GM23338 (cell line): ENCODE results near the gene C2orf49. TPM values are rescaled to one million over a fixed set of nuclear protein-coding genes. Genes with fewer than 3 reads are reported as not detected.
A peak's percentile ranks its signal among the peaks of the same experiment; 100 is the strongest.

Experiments used
- ATAC-seq: fragments of 200-7000 bp; cut with Tn5 transposase; 3 replicates; pipeline ENCODE4 v1.9.1; 2020
- DNase-seq: peaks from one replicate; pipeline ENCODE4 v3.0.0-alpha.2; 2015; ENCODE audit warnings: low spot score
- H2AFZ ChIP-seq: fragments of 200-600 bp; sonication (generic); 2 replicates; pipeline ENCODE4 v1.8.0; 2016; ENCODE audit warnings: antibody characterized with exemption, mild to moderate bottlenecking, moderate library complexity
- H3F3A ChIP-seq: fragments of 200-600 bp; sonication (generic); replicated peaks from 2 replicates; pipeline ENCODE4 v1.8.0; 2017; ENCODE audit warnings: antibody characterized with exemption, mixed run types, low read depth
- H3K27ac ChIP-seq: fragments of 200-600 bp; sonication (generic); 2 replicates; pipeline ENCODE4 v1.6.1; 2016; ENCODE audit warnings: low read depth
- H3K27me3 ChIP-seq: fragments of 200-600 bp; sonication (generic); 2 replicates; pipeline ENCODE4 v1.8.0; 2016; ENCODE audit warnings: mild to moderate bottlenecking, mixed run types, moderate library complexity; ENCODE audit not compliant: insufficient read depth
- H3K36me3 ChIP-seq: fragments of 200-600 bp; sonication (generic); 2 replicates; pipeline ENCODE4 v1.8.0; 2016; ENCODE audit warnings: mild to moderate bottlenecking; ENCODE audit not compliant: insufficient read depth
- H3K4me1 ChIP-seq: fragments of 200-600 bp; sonication (generic); 2 replicates; pipeline ENCODE4 v1.8.0; 2016; ENCODE audit warnings: mild to moderate bottlenecking, moderate library complexity; ENCODE audit not compliant: insufficient read depth
- H3K4me2 ChIP-seq: fragments of 200-600 bp; sonication (generic); 2 replicates; pipeline ENCODE4 v1.7.1; 2017; ENCODE audit warnings: mixed run types
- H3K4me3 ChIP-seq: fragments of 200-600 bp; sonication (generic); 2 replicates; pipeline ENCODE4 v1.6.1; 2016; ENCODE audit warnings: mixed run types
- H3K79me2 ChIP-seq: fragments of 200-600 bp; sonication (generic); replicated peaks from 2 replicates; pipeline ENCODE4 v1.8.0; 2017; ENCODE audit warnings: mild to moderate bottlenecking; ENCODE audit not compliant: insufficient read depth
- H3K9me2 ChIP-seq: fragments of 200-600 bp; sonication (generic); 2 replicates; pipeline ENCODE4 v1.8.0; 2017; ENCODE audit not compliant: insufficient read depth
- H4K20me1 ChIP-seq: fragments of 200-600 bp; sonication (generic); replicated peaks from 2 replicates; pipeline ENCODE4 v1.8.0; 2017; ENCODE audit warnings: mild to moderate bottlenecking; ENCODE audit not compliant: insufficient read depth
- H3K27ac Mint-ChIP-seq: 2 replicates; pipeline ENCODE4 v1.8.0; 2020; ENCODE audit warnings: inconsistent platforms, mild to moderate bottlenecking, moderate library complexity, mixed read lengths
- H3K27me3 Mint-ChIP-seq: 3 replicates; pipeline ENCODE4 v1.8.0; 2022; ENCODE audit warnings: low read depth, mild to moderate bottlenecking, moderate library complexity, mixed read lengths, inconsistent platforms; ENCODE audit not compliant: insufficient read depth, poor library complexity
- H3K36me3 Mint-ChIP-seq: 3 replicates; pipeline ENCODE4 v1.8.0; 2021; ENCODE audit warnings: low read depth, mild to moderate bottlenecking, inconsistent platforms, moderate library complexity, mixed read lengths
- H3K4me1 Mint-ChIP-seq: 3 replicates; pipeline ENCODE4 v1.8.0; 2020; ENCODE audit warnings: mild to moderate bottlenecking, inconsistent platforms, mixed read lengths
- H3K4me3 Mint-ChIP-seq: 3 replicates; pipeline ENCODE4 v1.8.0; 2021; ENCODE audit warnings: moderate library complexity, mild to moderate bottlenecking, inconsistent platforms, mixed read lengths
- H3K9me3 Mint-ChIP-seq: 3 replicates; pipeline ENCODE4 v1.8.0; 2020; ENCODE audit warnings: moderate library complexity, mild to moderate bottlenecking, inconsistent platforms, mixed read lengths
- CREB1 ChIP-seq: fragments of 250-450 bp; sonication (Bioruptor Pico); IDR thresholded peaks from 2 replicates; pipeline ENCODE4 v1.5.0; 2020; ENCODE audit warnings: low read depth, mild to moderate bottlenecking, moderate library complexity
- ETS1 ChIP-seq: IDR thresholded peaks from 2 replicates; pipeline ENCODE4 v1.6.1; 2016; ENCODE audit warnings: antibody characterized with exemption
- EZH2 ChIP-seq: fragments of 200-600 bp; sonication (generic); IDR thresholded peaks from one replicate; pipeline ENCODE4 v1.8.0; 2017; ENCODE audit warnings: antibody characterized with exemption, mild to moderate bottlenecking, low read depth; ENCODE audit not compliant: unreplicated experiment
- EZH2phosphoT487 ChIP-seq: fragments of 200-600 bp; sonication (generic); IDR thresholded peaks from one replicate; pipeline ENCODE4 v1.8.1; 2018; ENCODE audit warnings: antibody characterized with exemption; ENCODE audit not compliant: unreplicated experiment
- NANOG ChIP-seq: IDR thresholded peaks from 2 replicates; pipeline ENCODE4 v1.6.1; 2016; ENCODE audit warnings: antibody characterized with exemption, borderline replicate concordance
- STAT1 ChIP-seq: IDR thresholded peaks from one replicate; pipeline ENCODE4 v1.6.1; 2016; ENCODE audit warnings: antibody characterized with exemption; ENCODE audit not compliant: unreplicated experiment
- ZNF331 ChIP-seq: fragments of 250-450 bp; sonication (Bioruptor Pico); IDR thresholded peaks from 2 replicates; pipeline ENCODE4 v1.5.0; 2020; ENCODE audit warnings: low read depth, mild to moderate bottlenecking, moderate library complexity
- ZNF462 ChIP-seq: fragments of 250-450 bp; sonication (Bioruptor Pico); IDR thresholded peaks from 2 replicates; pipeline ENCODE4 v1.5.0; 2020; ENCODE audit warnings: mild to moderate bottlenecking, moderate library complexity
- polyA plus RNA-seq: library from polyadenylated mRNA; unstranded; fragments of >200 nt; fragmentation: Nextera tagmentation; extraction: Ambion mirVana; gene quantifications from 2 replicates; pipeline ENCODE4 v1.2.1, GENCODE V29; 2016
- total RNA-seq: library from RNA; depleted of rRNA; stranded (reverse); fragments of >200 nt; shearing (Covaris generic); gene quantifications from 2 replicates; pipeline ENCODE4 v1.2.3, GENCODE V29; 2014

Gene C2orf49
- total and polyA plus RNA-seq, 2 experiments from 2014 or later, result 19.6 to 33.8 TPM

GRCh38 chr2:105334211-105334610 lies 3.1 kb upstream of the C2orf49 start (continued):
- TF ChIP-seq ZNF462 (CRISPR knock-in tag), result no peak
- no peak for TF ChIP-seq STAT1
- TF ChIP-seq ZNF331 (CRISPR knock-in tag), result no peak
- no peak for TF ChIP-seq ETS1
- no peak for TF ChIP-seq CREB1 (CRISPR knock-in tag)
- TF ChIP-seq EZH2, result no peak

GRCh38 chr2:105335469-105335868 lies 1.9 kb upstream of the C2orf49 start:
- ATAC-seq, result no peak

More at GRCh38 chr2:105335469-105335868, 1.9 kb upstream of the C2orf49 start:
- no peak for DNase-seq
- Histone ChIP-seq H3K9me2 (no peaks in the 10 kb centered on the region), H3K27ac (no peak overlapping the region), H3K27me3 (peaks cover 9% of the 10 kb centered on the region), H4K20me1 (peaks cover 13% of the 10 kb centered on the region; the same call in 1 of the 2 replicates), H3F3A (no peaks in the 10 kb centered on the region), H3K79me2 (peaks cover 40% of the 10 kb centered on the region), H2AFZ (no peak overlapping the region), H3K36me3 (peaks cover 12% of the 10 kb centered on the region; the same call in 1 of the 2 replicates), H3K4me3 (no peak overlapping the region), H3K4me2 (no peak overlapping the region), H3K4me1 (peaks cover 18% of the 10 kb centered on the region)
- H3K27ac Mint-ChIP-seq, result no peak overlapping the region
- H3K4me3 Mint-ChIP-seq, result peak overlapping the region; percentile 99; the same call in 2 of the 3 replicates
- peaks cover 7% of the 10 kb centered on the region for H3K27me3 Mint-ChIP-seq
- peaks cover 6% of the 10 kb centered on the region; the same call in 1 of the 3 replicates for H3K4me1 Mint-ChIP-seq
- no peaks in the 10 kb centered on the region for H3K9me3 Mint-ChIP-seq
- TF ChIP-seq EZH2phosphoT487 (no peak), ZNF462 (CRISPR knock-in tag) (no peak), NANOG (no peak), EZH2 (no peak), CREB1 (CRISPR knock-in tag) (no peak), ZNF331 (CRISPR knock-in tag) (no peak)
- peaks cover 6% of the 10 kb centered on the region for H3K36me3 Mint-ChIP-seq
